Measurements from ENCODE around the gene FKBP15.
"Not testable (repeated sequence)": the region's sequence is repeated elsewhere in the genome, so short reads cannot be mapped to it uniquely, and the experiment has no call there.

FKBP15 gene

GRCh38 chr9:113221003-113221799 lies at the start of gene FKBP15, which contains the start of gene SLC31A1:
Gene FKBP15, minus strand, starts transcription at chr9:113221277. Its CDS starts 34 bp downstream, at chr9:113221243.
Gene SLC31A1, plus strand, starts transcription at chr9:113221544. Its CDS starts 34,605 bp downstream, at chr9:113256149.
- ATAC-seq, result peak; percentile 97

- no peak for ATAC-seq
Measured at GRCh38 chr9:113269871-113270270, 48.8 kb upstream of the FKBP15 start.

GRCh38 chr9:113269355-113269754 lies 48.3 kb upstream of the FKBP15 start:
- peak; percentile 48 to 66 for ATAC-seq

- ATAC-seq, result no peak
Measured at GRCh38 chr9:113267911-113268566, 47.0 kb upstream of the FKBP15 start.

GRCh38 chr9:113266174-113266573 lies 45.1 kb upstream of the FKBP15 start:
- ATAC-seq, result no peak

GRCh38 chr9:113261917-113262671 lies 41.0 kb upstream of the FKBP15 start:
- ATAC-seq, result no peak

GRCh38 chr9:113258282-113258681 lies 37.2 kb upstream of the FKBP15 start:
- no peak for ATAC-seq

- no peak for ATAC-seq
Measured at GRCh38 chr9:113257863-113258262, 36.8 kb upstream of the FKBP15 start.

GRCh38 chr9:113255438-113255837 lies 34.4 kb upstream of the FKBP15 start:
- ATAC-seq, result no peak

- no peak for ATAC-seq
Measured at GRCh38 chr9:113254991-113255390, 33.9 kb upstream of the FKBP15 start.

- ATAC-seq, result no peak
Measured at GRCh38 chr9:113250807-113251206, 29.7 kb upstream of the FKBP15 start.

GRCh38 chr9:113249661-113250060 lies 28.6 kb upstream of the FKBP15 start:
- not testable (repeated sequence) for ATAC-seq

GRCh38 chr9:113247640-113248039 lies 26.6 kb upstream of the FKBP15 start:
- no peak for ATAC-seq

- no peak for ATAC-seq
Measured at GRCh38 chr9:113246928-113247327, 25.9 kb upstream of the FKBP15 start.

- ATAC-seq, result no peak
Measured at GRCh38 chr9:113245894-113246293, 24.8 kb upstream of the FKBP15 start.

GRCh38 chr9:113244556-113244955 lies 23.5 kb upstream of the FKBP15 start:
- ATAC-seq, result no peak

GRCh38 chr9:113241161-113241560 lies 20.1 kb upstream of the FKBP15 start:
- no peak for ATAC-seq

GRCh38 chr9:113238859-113239232 lies 17.8 kb upstream of the FKBP15 start:
- ATAC-seq, result no peak

- ATAC-seq, result no peak
Measured at GRCh38 chr9:113238202-113238858, 17.3 kb upstream of the FKBP15 start.

GRCh38 chr9:113237026-113237425 lies 15.9 kb upstream of the FKBP15 start:
- ATAC-seq, result no peak

- ATAC-seq, result not testable (repeated sequence)
Measured at GRCh38 chr9:113235701-113236255, 14.7 kb upstream of the FKBP15 start.

- ATAC-seq, result no peak
Measured at GRCh38 chr9:113231701-113232100, 10.6 kb upstream of the FKBP15 start.
